CD14-positive monocyte (primary cell): ENCODE data around the gene WFIKKN2. TPM values are rescaled to one million over a fixed set of nuclear protein-coding genes. Genes with fewer than 3 reads are reported as not detected.

Experiments used
- DNase-seq, 3 donors: peaks; one replicate each; pipeline ENCODE4 v3.0.0-alpha.2; 2011 to 2022
- H2AFZ ChIP-seq: 2 replicates; pipeline ENCODE4 v1.6.0; 2012; ENCODE audit warnings: mild to moderate bottlenecking, low read depth, low read length, inconsistent platforms; ENCODE audit not compliant: insufficient read depth, poor library complexity, severe bottlenecking
- H3K27ac ChIP-seq, 2 donors: 1 replicate in 1 of 2; 2 replicates in 1 of 2; pipeline ENCODE4 v1.5.1; 2012 to 2013; ENCODE audit warnings: low read length in 2 of 2, control low read depth in 1 of 2, inconsistent platforms in 1 of 2, low read depth in 1 of 2, mild to moderate bottlenecking in 1 of 2
- H3K27me3 ChIP-seq, 2 donors: one replicate each; pipeline versions ENCODE4 v1.6.0 to v1.6.1; 2011 to 2013; ENCODE audit warnings: low read length in 2 of 2; ENCODE audit not compliant: control insufficient read depth in 2 of 2, insufficient read depth in 2 of 2
- H3K36me3 ChIP-seq, 2 donors: replicated peaks in 1 of 2; 1 replicate in 1 of 2; 2 replicates in 1 of 2; pipeline versions ENCODE4 v1.5.1 to v1.6.1; 2012 to 2013; ENCODE audit warnings: low read length in 2 of 2, control low read depth in 1 of 2, inconsistent platforms in 1 of 2, mild to moderate bottlenecking in 1 of 2; ENCODE audit not compliant: insufficient read depth in 2 of 2, control insufficient read depth in 1 of 2
- H3K4me1 ChIP-seq, 2 donors: 1 replicate in 1 of 2; 2 replicates in 1 of 2; pipeline versions ENCODE4 v1.5.1 to v1.6.1; 2012 to 2013; ENCODE audit warnings: low read length in 2 of 2, control low read depth in 1 of 2, inconsistent platforms in 1 of 2, mild to moderate bottlenecking in 1 of 2, moderate library complexity in 1 of 2; ENCODE audit not compliant: insufficient read depth in 2 of 2, control insufficient read depth in 1 of 2
- H3K4me2 ChIP-seq: replicated peaks from 2 replicates; pipeline ENCODE3; 2012; ENCODE audit warnings: low read length, moderate library complexity, mild to moderate bottlenecking; ENCODE audit not compliant: poor library complexity, severe bottlenecking; ENCODE audit errors: extremely low read depth
- H3K4me3 ChIP-seq, 3 experiments: fragments of 200-600 bp in 1 of 3; sonication (generic) in 1 of 3; replicated peaks in 1 of 3; 1 replicate in 2 of 3; 2 replicates in 1 of 3; pipeline ENCODE4 v1.5.1; 2011 to 2013; ENCODE audit warnings: low read length in 3 of 3, mild to moderate bottlenecking in 3 of 3, control low read depth in 2 of 3, low read depth in 2 of 3, inconsistent platforms in 1 of 3, moderate library complexity in 1 of 3
- H3K79me2 ChIP-seq: 2 replicates; pipeline ENCODE4 v1.6.0; 2012; ENCODE audit warnings: mild to moderate bottlenecking, control low read depth, inconsistent platforms, low read length, moderate library complexity; ENCODE audit not compliant: insufficient read depth
- H3K9ac ChIP-seq: 2 replicates; pipeline ENCODE4 v1.6.0; 2017; ENCODE audit warnings: low read length, mild to moderate bottlenecking; ENCODE audit not compliant: insufficient read depth, poor library complexity, severe bottlenecking
- H3K9me3 ChIP-seq, 2 donors: replicated peaks in 1 of 2; 1 replicate in 1 of 2; 2 replicates in 1 of 2; pipeline versions ENCODE4 v1.5.1 to v1.6.1; 2012 to 2013; ENCODE audit warnings: low read length in 2 of 2, control low read depth in 1 of 2; ENCODE audit not compliant: control insufficient read depth in 1 of 2, insufficient read depth in 1 of 2
- H4K20me1 ChIP-seq: 2 replicates; pipeline ENCODE4 v1.6.0; 2012; ENCODE audit warnings: mild to moderate bottlenecking, low read length, control low read depth, moderate library complexity; ENCODE audit not compliant: insufficient read depth
- H3K27ac Mint-ChIP-seq, 7 donors: one replicate each; pipeline ENCODE4 v1.8.0; 2020; ENCODE audit warnings: mild to moderate bottlenecking in 7 of 7, mixed read lengths in 7 of 7, moderate library complexity in 6 of 7, inconsistent platforms in 2 of 7
- H3K27me3 Mint-ChIP-seq, 3 donors: one replicate each; pipeline ENCODE4 v1.8.0; 2021 to 2022; ENCODE audit warnings: low read depth in 3 of 3, mild to moderate bottlenecking in 3 of 3, mixed read lengths in 3 of 3, moderate library complexity in 3 of 3, inconsistent platforms in 1 of 3
- H3K36me3 Mint-ChIP-seq, 2 donors: one replicate each; pipeline ENCODE4 v1.8.0; 2020; ENCODE audit warnings: mixed read lengths in 2 of 2, inconsistent platforms in 1 of 2, mild to moderate bottlenecking in 1 of 2
- H3K4me1 Mint-ChIP-seq: one replicate; pipeline ENCODE4 v1.8.0; 2020; ENCODE audit warnings: mild to moderate bottlenecking, mixed read lengths
- H3K4me3 Mint-ChIP-seq, 2 donors: one replicate each; pipeline ENCODE4 v1.8.0; 2020; ENCODE audit warnings: mild to moderate bottlenecking in 2 of 2, mixed read lengths in 2 of 2, moderate library complexity in 1 of 2
- H3K9me3 Mint-ChIP-seq, 7 donors: one replicate each; pipeline ENCODE4 v1.8.0; 2020 to 2022; ENCODE audit warnings: mixed read lengths in 7 of 7, mild to moderate bottlenecking in 6 of 7, moderate library complexity in 6 of 7, inconsistent platforms in 2 of 7
- CTCF ChIP-seq: fragments of 200-600 bp; IDR thresholded peaks from one replicate; pipeline ENCODE4 v1.8.0; 2022; ENCODE audit warnings: antibody characterized with exemption, mild to moderate bottlenecking
- WGBS: methylation state at CpG from one replicate; pipeline ENCODE4 v1.1.5; 2013; ENCODE audit warnings: missing lambda C conversion rate; ENCODE audit not compliant: insufficient coverage; 5-methylcytosine and 5-hydroxymethylcytosine counted together
- intact Hi-C, 2 donors: fragments of 100-400 bp; cut with micrococcal nuclease; formaldehyde crosslinking; loops; one replicate each; pipeline versions ENCODE4 v1.15.0 to v1.15.1; 2023
- polyA plus RNA-seq, 3 donors: library from polyadenylated mRNA; depleted of rRNA in 1 of 3; unstranded in 2 of 3; stranded (reverse) in 1 of 3; fragments of 300-500 nt in 2 of 3; fragments of >200 nt in 1 of 3; fragmentation: Illumina TruSeq in 2 of 3; gene quantifications; 1 replicate in 2 of 3; 2 replicates in 1 of 3; pipeline ENCODE4 v1.2.3, GENCODE V29; 2012 to 2021

Gene WFIKKN2
- polyA plus RNA-seq, 3 donors = 0.03 TPM; not detected in 2

GRCh38 chr17:50794361-50794760 is 41.0 kb upstream of the WFIKKN2 start:
- TF ChIP-seq CTCF = no peak
- H3K4me1 Mint-ChIP-seq = peaks cover 41% of the 10 kb centered on the region
- peak overlapping the region in 2 of 7 donors; percentile 12 to 72 for H3K27ac Mint-ChIP-seq
- no peaks in the 10 kb centered on the region for H3K79me2 ChIP-seq
- H3K4me3 Mint-ChIP-seq = no peak overlapping the region
- H4K20me1 ChIP-seq = no peaks in the 10 kb centered on the region
- no peaks in the 10 kb centered on the region for H3K36me3 ChIP-seq
- no peak overlapping the region for H3K4me3 ChIP-seq
- H3K9me3 Mint-ChIP-seq = no peaks in the 10 kb centered on the region
- WGBS = no CpG with 5 or more reads among the region's 6 CpGs
- no peaks in the 10 kb centered on the region for H3K9me3 ChIP-seq
- intact Hi-C loops = no loop called here
- no peak overlapping the region for H3K9ac ChIP-seq
- H3K4me2 ChIP-seq = no peak overlapping the region
- H3K36me3 Mint-ChIP-seq = no peaks in the 10 kb centered on the region
- no peak for DNase-seq
- no peak overlapping the region for H2AFZ ChIP-seq
- H3K27me3 Mint-ChIP-seq = peaks cover 0 to 7% (median 6%) of the 10 kb centered on the region in 3 donors
- peaks cover 39 to 46% of the 10 kb centered on the region in 2 donors for H3K4me1 ChIP-seq
- H3K27me3 ChIP-seq = no peaks in the 10 kb centered on the region
- no peak overlapping the region for H3K27ac ChIP-seq

DNA sequence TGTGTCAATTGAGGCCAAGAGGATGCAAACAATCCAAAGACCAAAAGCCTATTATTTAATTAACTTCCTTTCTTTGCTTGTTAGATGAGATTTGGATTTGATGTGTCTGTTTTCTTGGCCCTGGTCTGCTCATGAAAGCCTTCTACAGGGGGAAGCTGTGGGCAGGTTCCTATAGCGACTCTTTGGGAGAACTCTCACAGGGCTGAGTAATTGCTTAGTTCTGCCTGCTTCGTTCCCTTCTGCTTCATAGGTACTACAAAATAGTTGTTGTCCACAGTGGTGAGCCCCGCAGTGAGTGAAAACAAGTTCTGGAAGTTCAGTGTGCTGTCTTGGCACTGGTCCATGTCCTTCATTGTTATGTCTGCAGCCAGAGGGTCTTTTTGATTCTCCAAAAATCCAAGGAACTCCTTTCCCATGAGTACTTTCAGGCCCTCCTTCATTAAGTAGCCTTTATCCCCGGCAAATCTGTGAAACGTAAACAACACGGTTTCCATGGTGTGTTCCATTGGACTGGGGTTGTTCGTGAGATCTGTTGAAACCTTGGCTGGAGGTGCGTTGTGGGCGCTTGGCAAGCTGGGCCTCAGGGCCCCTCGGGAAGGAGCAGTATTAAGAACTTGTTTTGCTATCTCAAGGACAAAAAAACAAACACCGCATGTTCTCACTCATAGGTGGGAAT is 38.1 kb upstream of the WFIKKN2 start:
- intact Hi-C loops = no loop called here
- H3K27me3 ChIP-seq = no peaks in the 10 kb centered on the region
- no peaks in the 10 kb centered on the region for H3K79me2 ChIP-seq
- no peak overlapping the region for H3K4me3 ChIP-seq
- H2AFZ ChIP-seq = no peak overlapping the region
- no peak overlapping the region for H3K9ac ChIP-seq
- no peak for TF ChIP-seq CTCF
- peaks cover 2 to 10% (median 10%) of the 10 kb centered on the region in 3 donors for H3K27me3 Mint-ChIP-seq
- no peaks in the 10 kb centered on the region for H3K36me3 ChIP-seq
- DNase-seq = no peak
- 61% methylated on average over 7 of the region's 11 CpGs for WGBS
- no peak overlapping the region for H3K27ac ChIP-seq
- no peaks in the 10 kb centered on the region for H3K9me3 ChIP-seq
- no peak overlapping the region for H3K4me3 Mint-ChIP-seq
- peaks cover 21% of the 10 kb centered on the region for H3K4me1 Mint-ChIP-seq
- H3K36me3 Mint-ChIP-seq = no peaks in the 10 kb centered on the region
- peaks cover 16 to 19% of the 10 kb centered on the region in 2 donors for H3K4me1 ChIP-seq
- H3K9me3 Mint-ChIP-seq = no peaks in the 10 kb centered on the region
- H3K4me2 ChIP-seq = no peak overlapping the region
- H3K27ac Mint-ChIP-seq = peak overlapping the region in 1 of 7 donors; percentile 54
- no peaks in the 10 kb centered on the region for H4K20me1 ChIP-seq
